Natural killer cell (primary cell): Measurements from ENCODE around the gene CROCC2. TPM values are rescaled to one million over a fixed set of nuclear protein-coding genes. Genes with fewer than 3 reads are reported as not detected.
A peak's percentile ranks its signal among the peaks of the same experiment; 100 is the strongest.

Experiments used
- ATAC-seq, 3 donors: fragments of 150-1000 bp in 2 of 3; fragments of 200-7000 bp in 1 of 3; cut with Tn5 transposase; 1 replicate in 1 of 3; 2 replicates in 2 of 3; pipeline ENCODE4 v1.10.0; 2021; ENCODE audit warnings: mild to moderate bottlenecking in 2 of 3, moderate library complexity in 2 of 3
- DNase-seq, 2 donors: peaks; one replicate each; pipeline versions ENCODE4 v3.0.0 to v3.0.0-alpha.2; 2013 to 2021; ENCODE audit warnings: mixed read lengths in 1 of 2
- H3K27ac ChIP-seq: one replicate; pipeline ENCODE4 v1.5.1; 2013; ENCODE audit warnings: mild to moderate bottlenecking, low read length
- H3K27me3 ChIP-seq: one replicate; pipeline ENCODE4 v1.6.1; 2013; ENCODE audit warnings: low read length; ENCODE audit not compliant: control insufficient read depth, insufficient read depth
- H3K36me3 ChIP-seq: one replicate; pipeline ENCODE4 v1.6.1; 2013; ENCODE audit warnings: low read length; ENCODE audit not compliant: control insufficient read depth, insufficient read depth
- H3K4me1 ChIP-seq: one replicate; pipeline ENCODE4 v1.6.1; 2013; ENCODE audit warnings: low read length; ENCODE audit not compliant: control insufficient read depth, insufficient read depth
- H3K4me3 ChIP-seq: one replicate; pipeline ENCODE4 v1.5.1; 2013; ENCODE audit warnings: low read length
- H3K9me3 ChIP-seq: one replicate; pipeline ENCODE4 v1.6.1; 2013; ENCODE audit warnings: low read length; ENCODE audit not compliant: control insufficient read depth, insufficient read depth
- H3K27ac Mint-ChIP-seq, 2 donors: one replicate each; pipeline ENCODE4 v1.8.0; 2022; ENCODE audit warnings: mild to moderate bottlenecking in 2 of 2, mixed read lengths in 2 of 2, moderate library complexity in 1 of 2
- H3K27me3 Mint-ChIP-seq, 2 donors: one replicate each; pipeline ENCODE4 v1.8.0; 2022; ENCODE audit warnings: low read depth in 2 of 2, mixed read lengths in 2 of 2
- H3K36me3 Mint-ChIP-seq: one replicate; pipeline ENCODE4 v1.8.0; 2022; ENCODE audit warnings: mixed read lengths
- H3K4me1 Mint-ChIP-seq, 2 donors: one replicate each; pipeline ENCODE4 v1.8.0; 2022; ENCODE audit warnings: mixed read lengths in 2 of 2
- H3K4me3 Mint-ChIP-seq: one replicate; pipeline ENCODE4 v1.8.0; 2022; ENCODE audit warnings: mild to moderate bottlenecking, moderate library complexity, mixed read lengths
- H3K9me3 Mint-ChIP-seq, 2 donors: one replicate each; pipeline ENCODE4 v1.8.0; 2022; ENCODE audit warnings: mixed read lengths in 2 of 2
- CTCF ChIP-seq: fragments of 200-600 bp; IDR thresholded peaks from one replicate; pipeline ENCODE4 v1.8.0; 2022; ENCODE audit warnings: antibody characterized with exemption
- whole genome bisulfite sequencing: methylation state at CpG from one replicate; pipeline ENCODE4 v1.1.7; 2013; ENCODE audit warnings: missing lambda C conversion rate; ENCODE audit not compliant: insufficient coverage; 5-methylcytosine and 5-hydroxymethylcytosine counted together
- intact Hi-C: fragments of 100-400 bp; cut with micrococcal nuclease; formaldehyde crosslinking; loops from one replicate; pipeline ENCODE4 v1.14.2; 2022
- total RNA-seq, 4 donors: library from RNA; stranded (reverse); fragments of 120-200 nt in 1 of 4; gene quantifications; one replicate each; pipeline versions ENCODE4 v1.2.3 to v1.2.4, GENCODE V29; 2013 to 2022

CROCC2 gene
- total RNA-seq, 3 donors from 2014 or later (not counting 1 experiment from before 2014, with no cell fraction given) = 0.14 TPM; not detected in 2

GRCh38 chr2:241036397-241036963 is 130.3 kb downstream of the CROCC2 start:
- Histone ChIP-seq H3K36me3 (no peaks in the 10 kb centered on the region), H3K4me3 (peak overlapping the region; percentile 47), H3K9me3 (no peaks in the 10 kb centered on the region), H3K27ac (peak overlapping the region; percentile 11), H3K4me1 (peaks cover 21% of the 10 kb centered on the region), H3K27me3 (no peaks in the 10 kb centered on the region)
- H3K4me3 Mint-ChIP-seq = peak overlapping the region; percentile 65
- ATAC-seq (peak; percentile 69 to 84 (median 72)), DNase-seq (peak in 1 of 2 donors; percentile 76)
- H3K36me3 Mint-ChIP-seq = no peaks in the 10 kb centered on the region
- H3K9me3 Mint-ChIP-seq = no peaks in the 10 kb centered on the region
- no peak overlapping the region for H3K27ac Mint-ChIP-seq
- 46% methylated on average over 36 of the region's 36 CpGs for WGBS
- H3K27me3 Mint-ChIP-seq = no peaks in the 10 kb centered on the region
- no peaks in the 10 kb centered on the region for H3K4me1 Mint-ChIP-seq
- intact Hi-C loops = no loop called here
- TF ChIP-seq CTCF = no peak

GRCh38 chr2:241036964-241037421 is 130.9 kb downstream of the CROCC2 start:
- Mint-ChIP-seq H3K36me3 (no peaks in the 10 kb centered on the region), H3K27ac (no peak overlapping the region), H3K27me3 (no peaks in the 10 kb centered on the region), H3K4me1 (no peaks in the 10 kb centered on the region), H3K4me3 (peak overlapping the region; percentile 65), H3K9me3 (no peaks in the 10 kb centered on the region)
- no peaks in the 10 kb centered on the region for H3K36me3 ChIP-seq
- intact Hi-C loops = no loop called here
- no peak for DNase-seq
- TF ChIP-seq CTCF = no peak
- H3K27ac ChIP-seq = peak overlapping the region; percentile 11
- no peaks in the 10 kb centered on the region for H3K9me3 ChIP-seq
- 89% methylated on average over 18 of the region's 18 CpGs for WGBS
- no peaks in the 10 kb centered on the region for H3K27me3 ChIP-seq
- H3K4me1 ChIP-seq = peaks cover 21% of the 10 kb centered on the region
- H3K4me3 ChIP-seq = peak overlapping the region; percentile 47
- no peak for ATAC-seq

GRCh38 chr2:241037498-241037897 is 131.4 kb downstream of the CROCC2 start:
- no peaks in the 10 kb centered on the region for H3K36me3 Mint-ChIP-seq
- no peaks in the 10 kb centered on the region for H3K9me3 ChIP-seq
- peaks cover 21% of the 10 kb centered on the region for H3K4me1 ChIP-seq
- H3K4me1 Mint-ChIP-seq = no peaks in the 10 kb centered on the region
- no peaks in the 10 kb centered on the region for H3K27me3 ChIP-seq
- H3K9me3 Mint-ChIP-seq = no peaks in the 10 kb centered on the region
- no peak for DNase-seq
- no peak for TF ChIP-seq CTCF
- no peak overlapping the region for H3K27ac Mint-ChIP-seq
- H3K27ac ChIP-seq = no peak overlapping the region
- no peaks in the 10 kb centered on the region for H3K36me3 ChIP-seq
- no peak overlapping the region for H3K4me3 ChIP-seq
- WGBS = 88% methylated on average over 9 of the region's 9 CpGs
- intact Hi-C loops = no loop called here
- no peak for ATAC-seq
- H3K27me3 Mint-ChIP-seq = peaks cover under 1 to 4% of the 10 kb centered on the region in 2 donors
- no peak overlapping the region for H3K4me3 Mint-ChIP-seq
